Germinal center (tissue), 1 donor: ENCODE measurements around the gene CAMK2A.

Experiments used
- DNase-seq: peaks from one replicate; pipeline ENCODE4 v3.0.0; 2012; ENCODE audit warnings: mixed read lengths, low spot score

Gene CAMK2A

DNA sequence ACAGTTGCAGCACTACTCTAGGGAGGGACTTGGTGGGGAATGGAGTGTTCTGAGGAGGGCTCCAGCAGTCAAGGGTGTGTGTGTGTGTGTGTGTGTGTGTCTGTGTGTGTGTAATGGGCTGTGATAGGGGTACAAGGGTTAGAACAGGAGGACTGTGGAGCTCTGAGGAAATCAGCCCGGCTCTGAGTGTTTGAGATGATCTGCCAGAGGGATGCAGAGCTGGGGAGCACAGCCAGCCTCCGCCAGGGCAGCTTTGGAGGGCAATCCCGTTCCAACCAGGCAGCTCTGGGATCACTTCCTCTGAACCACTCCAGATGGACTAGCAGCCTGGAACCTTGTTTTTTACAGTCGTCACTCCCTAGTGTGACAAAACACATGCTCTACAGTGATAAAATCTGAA is 102.7 kb downstream of the CAMK2A start:
- no peak for DNase-seq

GRCh38 chr5:150186137-150186536 is 103.4 kb downstream of the CAMK2A start:
- DNase-seq = no peak

DNA sequence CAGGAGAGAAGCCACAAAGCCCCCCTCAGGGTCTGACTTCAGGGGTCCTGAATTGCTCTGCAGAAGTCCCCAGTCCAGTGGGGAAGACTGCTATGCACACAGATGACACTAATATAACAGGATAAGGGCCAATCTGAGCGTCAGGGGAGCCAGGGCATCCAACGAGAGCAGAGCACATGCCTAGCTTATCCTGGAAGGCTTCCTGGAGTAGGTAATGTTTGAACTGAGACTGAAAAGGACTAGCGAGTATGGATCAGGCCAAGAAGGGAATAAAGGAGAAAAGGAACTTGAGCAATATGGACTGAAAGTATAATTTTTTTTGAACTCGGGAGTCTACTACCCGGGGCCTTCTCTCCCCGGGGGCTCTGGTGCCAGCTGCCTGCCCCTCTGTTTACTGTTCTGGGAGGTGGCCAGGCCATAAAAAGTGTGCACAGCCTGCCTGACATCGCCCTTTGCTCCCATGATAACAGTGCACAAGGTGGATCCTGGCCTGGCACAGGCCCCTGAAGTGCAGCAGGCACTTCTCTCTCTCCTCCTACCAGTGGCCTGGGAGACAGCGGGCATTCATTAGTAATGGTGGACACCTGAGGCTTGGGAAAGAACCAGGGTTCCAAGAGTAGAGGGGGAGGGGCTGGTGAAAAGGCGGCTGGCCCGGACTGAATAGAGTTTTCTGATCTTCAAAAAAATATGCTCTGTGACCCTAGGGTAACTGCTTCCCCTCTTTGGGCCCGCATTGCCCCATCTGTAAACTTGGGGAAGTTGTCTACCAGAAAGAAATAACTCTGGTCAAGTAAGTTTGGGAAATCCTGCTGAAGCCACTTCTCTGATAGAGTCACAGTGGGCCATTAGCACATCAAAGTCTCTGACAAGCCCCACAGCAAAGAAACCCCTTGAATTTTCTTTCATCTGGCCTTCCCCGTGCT is 104.3 kb downstream of the CAMK2A start:
- DNase-seq = no peak

GRCh38 chr5:150184006-150184405 is 105.6 kb downstream of the CAMK2A start:
- no peak for DNase-seq

- no peak for DNase-seq
Observed at GRCh38 chr5:150183436-150183835, 106.1 kb downstream of the CAMK2A start.

- no peak for DNase-seq
Observed at GRCh38 chr5:150182774-150183173, 106.8 kb downstream of the CAMK2A start.

GRCh38 chr5:150181766-150182545 is 107.6 kb downstream of the CAMK2A start:
- DNase-seq = no peak

GRCh38 chr5:150181027-150181426 is 108.5 kb downstream of the CAMK2A start:
- DNase-seq = no peak

DNA sequence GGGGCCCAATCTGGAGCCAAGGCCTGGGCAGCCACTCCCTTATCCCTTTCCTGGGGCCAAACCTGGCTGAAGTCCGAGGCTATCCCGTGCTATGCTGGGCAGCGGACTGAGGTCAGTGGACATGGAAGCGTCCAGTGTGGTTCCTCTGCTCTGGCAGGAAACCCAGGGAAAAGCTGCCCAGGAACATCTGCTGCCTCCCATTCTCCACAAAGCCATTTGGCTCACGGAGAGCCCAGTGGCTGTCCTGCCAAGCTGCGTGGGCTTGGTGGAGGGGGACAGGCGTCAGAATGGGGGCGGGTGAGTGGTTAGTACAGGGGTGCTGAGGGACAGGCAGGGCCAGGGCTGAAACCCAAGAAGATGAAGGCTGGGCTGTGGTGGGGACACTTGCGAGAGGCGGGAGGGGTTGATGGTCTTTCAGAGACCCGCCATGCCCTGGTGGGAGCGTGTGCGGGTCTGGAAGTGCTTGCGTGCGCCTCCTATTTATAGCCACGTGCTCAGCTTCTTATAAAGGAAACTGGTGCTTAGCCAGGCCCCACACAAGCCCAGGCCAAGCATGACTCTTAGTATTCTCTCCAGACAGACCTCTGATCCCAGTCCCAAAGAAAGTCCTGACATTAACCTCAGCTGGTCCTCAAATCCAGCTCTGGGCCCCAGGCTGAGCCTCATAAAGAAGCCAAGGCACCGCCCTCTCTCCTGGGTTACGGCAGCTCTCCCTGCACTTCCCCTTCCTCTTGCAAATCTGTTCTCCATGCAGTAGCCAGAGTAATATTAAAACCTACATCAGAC is 109.1 kb downstream of the CAMK2A start:
- no peak for DNase-seq

GRCh38 chr5:150179019-150179620 is 110.5 kb downstream of the CAMK2A start:
- DNase-seq = no peak

DNA sequence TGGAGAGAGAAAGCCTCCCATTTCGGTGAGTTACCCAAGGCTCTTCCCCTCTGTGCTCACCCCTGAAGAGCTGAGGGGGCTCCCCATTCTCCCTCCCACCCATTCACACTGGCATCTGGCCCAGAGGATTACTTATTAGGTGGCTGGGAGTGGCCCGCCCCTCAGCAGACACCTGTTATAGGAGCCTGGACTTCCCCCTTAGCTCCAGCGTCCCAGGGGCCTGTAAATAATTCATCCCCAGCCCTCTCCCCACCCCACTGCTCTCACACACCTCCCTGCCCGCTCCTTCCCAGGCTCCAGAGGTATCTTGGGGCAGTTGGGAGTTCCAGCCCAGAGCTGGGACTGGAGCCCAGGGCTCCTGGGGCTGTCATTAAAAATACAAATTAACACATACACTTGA is 111.3 kb downstream of the CAMK2A start:
- DNase-seq = no peak

DNA sequence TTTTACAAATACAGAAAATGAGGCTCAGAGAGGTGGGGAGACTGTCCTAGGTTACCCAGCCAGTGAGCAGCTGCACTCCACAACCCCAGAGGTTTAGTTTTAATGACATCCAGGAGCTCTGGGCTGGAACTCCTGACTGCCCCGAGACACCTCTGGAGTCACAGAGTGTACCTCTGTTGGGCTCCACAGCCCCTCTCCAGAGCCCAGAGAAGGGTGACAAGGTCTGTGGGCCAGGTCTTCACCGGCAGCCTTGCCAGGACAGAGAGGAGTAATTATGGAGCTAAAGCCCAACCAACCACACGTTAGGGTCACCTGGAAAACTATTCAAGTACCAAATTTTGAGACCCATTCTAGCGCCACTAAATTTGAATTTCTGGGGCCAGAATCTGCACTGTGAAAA is 111.9 kb downstream of the CAMK2A start:
- DNase-seq = no peak

DNA sequence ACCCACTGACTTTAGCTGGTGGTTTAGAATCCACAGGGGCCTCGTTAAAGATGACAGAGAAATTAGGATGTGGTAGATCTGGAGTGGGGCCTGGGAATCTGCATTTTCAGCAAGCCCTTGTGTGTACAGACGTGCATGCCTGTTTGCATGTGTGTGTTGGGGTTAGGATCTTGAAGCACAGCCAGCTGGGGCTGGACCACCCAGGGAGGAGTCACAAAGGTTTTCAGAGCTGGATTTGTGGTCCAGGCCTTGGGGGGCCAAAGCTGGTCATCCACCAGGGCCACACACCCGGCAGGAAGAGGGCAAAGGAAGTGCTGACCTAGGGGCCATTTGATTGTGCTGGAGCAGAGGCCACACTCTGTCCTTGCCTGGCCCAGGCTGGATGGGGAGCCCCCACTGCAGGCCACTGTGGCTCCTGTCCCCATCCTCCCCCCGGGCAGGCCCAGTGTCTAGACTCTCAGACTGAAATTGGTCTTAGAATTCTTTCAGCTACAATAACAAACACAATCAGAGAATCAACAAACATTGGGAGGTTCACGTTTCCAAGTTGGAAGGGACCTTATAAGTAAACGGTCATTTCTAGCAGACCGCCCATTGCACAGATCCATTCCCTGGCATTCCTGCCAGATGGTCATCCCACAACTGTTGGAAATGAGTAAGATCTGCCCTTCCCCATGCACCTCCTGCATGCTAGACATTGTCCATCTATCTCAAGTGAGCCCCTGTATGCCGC is 112.7 kb downstream of the CAMK2A start:
- DNase-seq = no peak

DNA sequence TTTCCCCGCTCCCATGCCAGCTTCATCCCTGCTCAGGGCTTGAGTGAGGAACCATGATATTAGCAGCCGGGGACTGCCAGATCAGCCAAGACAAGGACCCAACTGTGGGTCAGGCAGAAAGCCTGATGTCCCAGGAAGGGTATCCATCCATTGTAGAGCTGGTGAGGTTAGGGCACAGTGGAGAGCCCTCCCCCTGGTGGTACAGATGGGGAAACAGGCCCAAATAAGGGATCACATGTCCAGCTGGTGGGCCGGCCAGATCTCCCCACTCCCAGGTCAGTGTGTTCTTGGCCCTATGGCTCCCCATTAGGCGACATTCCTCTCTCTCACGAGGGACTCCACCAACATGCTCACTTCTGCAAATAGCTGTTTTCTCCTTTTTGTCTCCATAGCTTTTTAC is 114.0 kb downstream of the CAMK2A start:
- DNase-seq = peak; percentile 18

DNA sequence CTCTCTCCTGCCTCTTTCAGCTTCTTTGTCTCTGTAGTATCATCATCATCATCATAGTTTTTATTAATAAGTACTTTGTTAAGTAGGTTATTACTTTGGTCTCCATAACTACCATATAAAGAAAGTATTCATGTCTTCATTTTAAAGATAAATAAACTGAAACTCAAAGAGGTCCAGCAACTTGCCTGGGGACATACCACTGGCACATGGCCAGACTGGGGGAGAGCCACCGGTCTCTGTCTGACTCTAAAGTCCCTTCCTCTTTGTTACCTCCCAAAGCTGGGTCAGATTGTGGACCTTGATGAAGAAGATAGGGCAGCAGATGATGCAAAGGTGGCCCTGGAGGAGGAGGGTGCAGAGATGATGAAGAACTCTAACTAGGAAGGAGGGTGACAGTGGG is 114.5 kb downstream of the CAMK2A start:
- DNase-seq = no peak

GRCh38 chr5:150174285-150174684 is 115.3 kb downstream of the CAMK2A start:
- no peak for DNase-seq

- no peak for DNase-seq
Observed at GRCh38 chr5:150173161-150173560, 116.4 kb downstream of the CAMK2A start.

DNA sequence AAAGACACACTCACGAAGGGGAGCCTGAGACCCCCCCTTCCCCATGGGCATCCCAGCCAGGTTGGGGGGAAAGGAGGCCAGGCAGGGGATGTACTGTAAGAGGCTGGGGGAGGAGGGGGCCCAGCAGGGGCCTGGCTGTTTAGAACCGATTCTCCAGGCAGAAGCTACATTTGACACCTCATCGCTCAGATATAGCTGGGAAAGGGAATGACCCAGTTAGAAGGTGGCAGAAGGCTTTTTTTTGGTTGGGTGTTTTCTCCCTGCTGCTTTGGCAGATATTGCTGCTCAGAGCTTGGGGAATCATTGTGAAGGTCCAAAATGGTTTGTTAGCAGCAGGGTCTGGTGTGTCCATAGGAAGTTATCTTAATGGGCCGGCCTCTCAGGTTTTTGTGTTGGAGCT is 117.0 kb downstream of the CAMK2A start:
- DNase-seq = no peak

DNA sequence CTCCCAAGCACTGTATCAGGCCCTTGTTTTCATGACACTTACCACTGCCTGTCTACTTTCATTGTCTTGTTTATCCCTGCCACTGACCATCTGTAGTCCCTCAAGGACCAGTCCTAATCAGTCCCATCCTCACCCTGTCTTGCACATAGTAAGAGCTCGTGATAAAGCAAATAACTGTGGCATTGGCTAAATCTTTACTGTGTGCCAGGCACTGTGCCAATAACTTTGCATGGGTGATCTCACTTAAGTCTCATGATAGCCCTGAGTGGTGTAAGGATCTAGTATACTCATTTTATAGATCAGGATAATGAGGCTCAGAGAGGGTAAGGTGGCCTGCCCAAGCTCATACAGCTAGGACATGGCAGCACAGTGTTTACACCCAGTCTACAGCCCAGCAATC is 117.4 kb downstream of the CAMK2A start:
- DNase-seq = no peak
